ENCODE results near the gene UBE2QL1.

GRCh38 chr5:6423327-6424109 lies 25.1 kb upstream of the UBE2QL1 start:
- TF ChIP-seq POLR2A (IDR thresholded peaks at IDR 0.05; ENCODE audit: low read depth, low read length) (no peak), POLR2AphosphoS5 (IDR thresholded peaks at IDR 0.05; ENCODE audit: low read depth, low read length) (no peak), SPI1 (IDR thresholded peaks at IDR 0.05; ENCODE audit: low read depth, low read length) (no peak), PAX5 (IDR thresholded peaks at IDR 0.05; ENCODE audit: insufficient read depth, low read length, severe bottlenecking) (no peak)

Data from GM12891 (cell line).